ENCODE measurements around the gene HOXD8.

- TF ChIP-seq PRDM6 (tag by site-specific recombination; IDR thresholded peaks at IDR 0.05) (no peak), ZNF121 (tag by site-specific recombination; IDR thresholded peaks at IDR 0.05) (no peak), ZNF530 (tag by site-specific recombination; IDR thresholded peaks at IDR 0.05; ENCODE audit: low read depth) (no peak), ZNF510 (tag by site-specific recombination; IDR thresholded peaks at IDR 0.05; ENCODE audit: insufficient replicate concordance) (no peak), ZBTB20 (tag by site-specific recombination; IDR thresholded peaks at IDR 0.05) (no peak), ZNF140 (tag by site-specific recombination; IDR thresholded peaks at IDR 0.05) (no peak), ZNF768 (tag by site-specific recombination; IDR thresholded peaks at IDR 0.05) (no peak), ELK4 (IDR thresholded peaks at IDR 0.05; ENCODE audit: borderline replicate concordance, low read depth, low read length) (no peak), ZNF623 (tag by site-specific recombination; IDR thresholded peaks at IDR 0.05) (no peak), REST (tag by site-specific recombination; IDR thresholded peaks at IDR 0.05) (no peak), CTCF (tag by site-specific recombination; IDR thresholded peaks at IDR 0.05) (no peak), ZNF138 (tag by site-specific recombination; IDR thresholded peaks at IDR 0.05; ENCODE audit: borderline replicate concordance) (no peak), PBX3 (CRISPR knock-in tag; IDR thresholded peaks at IDR 0.05) (no peak), ZBTB26 (tag by site-specific recombination; optimal IDR thresholded peaks at IDR 0.05) (no peak)
Measured at GRCh38 chr2:176089843-176090395, 39.6 kb upstream of the HOXD8 start.
